K562 (cell line): Measurements from ENCODE around the gene APOL2.

ENCODE experiments used
- NFIX ChIP-seq: fragments of 250-450 bp; sonication (Bioruptor Pico); IDR thresholded peaks from 2 replicates; pipeline ENCODE4 v1.4.0; 2020; ENCODE audit warnings: low read depth, mild to moderate bottlenecking, moderate library complexity
- TF ChIP-seq, protein P1 (sequence below): sonication (generic); formaldehyde crosslinking; IDR thresholded peaks from 2 replicates; pipeline ENCODE4 v1.8.0; 2022; ENCODE audit warnings: mild to moderate bottlenecking, missing genetic modification reagents

DNA sequence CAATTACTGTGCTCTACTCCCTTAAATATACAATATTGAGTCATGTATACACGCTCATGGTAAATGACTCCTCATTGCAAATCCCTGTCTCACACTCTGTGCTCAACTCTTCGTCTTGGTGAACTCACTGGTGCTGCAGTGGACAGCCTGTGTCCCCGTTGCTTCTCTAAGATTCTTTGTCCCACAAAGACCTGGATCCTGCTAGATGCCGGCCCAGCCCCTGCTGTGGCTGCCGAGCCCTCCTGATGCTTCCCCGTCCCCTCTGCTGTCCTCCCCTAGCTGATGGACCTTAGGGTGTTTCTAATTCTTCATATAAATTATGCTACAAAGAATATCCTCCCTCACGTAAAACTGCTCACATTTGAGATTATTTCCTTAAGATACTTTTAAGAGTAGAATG lies 5.5 kb downstream of the APOL2 start:
- no peak for TF ChIP-seq NFIX (CRISPR knock-in tag)
- TF ChIP-seq, protein P1, sequence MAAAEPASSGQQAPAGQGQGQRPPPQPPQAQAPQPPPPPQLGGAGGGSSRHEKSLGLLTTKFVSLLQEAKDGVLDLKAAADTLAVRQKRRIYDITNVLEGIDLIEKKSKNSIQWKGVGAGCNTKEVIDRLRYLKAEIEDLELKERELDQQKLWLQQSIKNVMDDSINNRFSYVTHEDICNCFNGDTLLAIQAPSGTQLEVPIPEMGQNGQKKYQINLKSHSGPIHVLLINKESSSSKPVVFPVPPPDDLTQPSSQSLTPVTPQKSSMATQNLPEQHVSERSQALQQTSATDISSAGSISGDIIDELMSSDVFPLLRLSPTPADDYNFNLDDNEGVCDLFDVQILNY (CRISPR knock-in tag) = no peak
